HepG2 (cell line): Measurements from ENCODE around the gene PCNT. TPM values are rescaled to one million over a fixed set of nuclear protein-coding genes. Genes with fewer than 3 reads are reported as not detected.
A peak's percentile ranks its signal among the peaks of the same experiment; 100 is the strongest.

Source experiments
- ARID4A ChIP-seq: sonication (generic); formaldehyde crosslinking; IDR thresholded peaks from 2 replicates; pipeline ENCODE4 v1.5.0; 2020; ENCODE audit warnings: mild to moderate bottlenecking, missing genetic modification reagents, borderline replicate concordance
- HDAC1 ChIP-seq: sonication (generic); formaldehyde crosslinking; IDR thresholded peaks from 2 replicates; pipeline ENCODE4 v1.5.1; 2020; ENCODE audit warnings: mild to moderate bottlenecking, missing genetic modification reagents
- IKZF5 ChIP-seq: IDR thresholded peaks from 2 replicates; pipeline ENCODE4 v1.6.1; 2018; ENCODE audit warnings: missing genetic modification reagents, mild to moderate bottlenecking, missing compliant biosample characterization
- MLXIP ChIP-seq: sonication (generic); formaldehyde crosslinking; IDR thresholded peaks from 2 replicates; pipeline ENCODE4 v1.9.0; 2021; ENCODE audit warnings: missing genetic modification reagents, borderline replicate concordance
- NAIF1 ChIP-seq: sonication (generic); formaldehyde crosslinking; IDR thresholded peaks from 2 replicates; pipeline ENCODE4 v1.5.0; 2020; ENCODE audit warnings: mild to moderate bottlenecking, missing genetic modification reagents, borderline replicate concordance
- NKX3-1 ChIP-seq: sonication (generic); formaldehyde crosslinking; IDR thresholded peaks from 2 replicates; pipeline ENCODE4 v1.5.0; 2020; ENCODE audit warnings: missing genetic modification reagents
- RAD21 ChIP-seq: fragments of 450-650 bp; formaldehyde crosslinking; IDR thresholded peaks from 2 replicates; pipeline ENCODE4 v1.5.0; 2020; ENCODE audit warnings: mild to moderate bottlenecking
- TRIM24 ChIP-seq: sonication (generic); formaldehyde crosslinking; IDR thresholded peaks from 2 replicates; pipeline ENCODE4 v1.8.0; 2022; ENCODE audit warnings: mild to moderate bottlenecking, missing genetic modification reagents
- ZFX ChIP-seq: sonication (generic); formaldehyde crosslinking; IDR thresholded peaks from 2 replicates; pipeline ENCODE4 v1.4.0; 2020; ENCODE audit warnings: mild to moderate bottlenecking, low read depth, missing genetic modification reagents, moderate library complexity
- ZNF335 ChIP-seq: sonication (generic); formaldehyde crosslinking; IDR thresholded peaks from 2 replicates; pipeline ENCODE4 v1.4.0; 2020; ENCODE audit warnings: missing genetic modification reagents
- ZNF563 ChIP-seq: sonication (generic); formaldehyde crosslinking; IDR thresholded peaks from 2 replicates; pipeline ENCODE4 v1.8.0; 2022; ENCODE audit warnings: mild to moderate bottlenecking, moderate library complexity, missing genetic modification reagents
- ZNF567 ChIP-seq: sonication (generic); formaldehyde crosslinking; IDR thresholded peaks from 2 replicates; pipeline ENCODE4 v1.8.1; 2023; ENCODE audit warnings: mild to moderate bottlenecking, missing genetic modification reagents, borderline replicate concordance
- ZNF660 ChIP-seq: sonication (generic); formaldehyde crosslinking; IDR thresholded peaks from 2 replicates; pipeline ENCODE4 v1.5.1; 2020; ENCODE audit warnings: mild to moderate bottlenecking, low read depth, missing genetic modification reagents, borderline replicate concordance
- ZSCAN20 ChIP-seq: sonication (generic); formaldehyde crosslinking; IDR thresholded peaks from 2 replicates; pipeline ENCODE4 v1.4.0; 2020; ENCODE audit warnings: missing genetic modification reagents, mild to moderate bottlenecking, borderline replicate concordance
- polyA plus RNA-seq, 8 experiments: library from polyadenylated mRNA; depleted of rRNA in 3 of 8; stranded (reverse) in 7 of 8; unstranded in 1 of 8; fragments of >200 nt; fragmentation: Illumina TruSeq in 4 of 8; extraction: Trizol in 4 of 8; gene quantifications; 2 replicates each; pipeline versions ENCODE4 v1.2.1 to v1.2.3, GENCODE V29; 2011 to 2016; ENCODE audit warnings: low read depth in 4 of 8, missing spikeins in 1 of 8, mixed read lengths in 1 of 8; ENCODE audit not compliant: insufficient read depth in 1 of 8
- total RNA-seq, 5 experiments: library from RNA; depleted of rRNA; stranded (reverse); fragments of >200 nt; fragmentation: Illumina TruSeq; extraction: Trizol; gene quantifications; 2 replicates each; pipeline ENCODE4 v1.2.3, GENCODE V29; 2016; ENCODE audit warnings: low read depth in 1 of 5
- TF ChIP-seq, protein P1 (sequence below): IDR thresholded peaks from 2 replicates; pipeline ENCODE4 v1.6.1; 2012; ENCODE audit warnings: low read depth, low read length, improper control_type of control experiment
- TF ChIP-seq, protein P2 (sequence below): sonication (generic); formaldehyde crosslinking; IDR thresholded peaks from 2 replicates; pipeline ENCODE4 v1.4.0; 2020; ENCODE audit warnings: missing genetic modification reagents

Gene PCNT
- total and polyA plus RNA-seq, 2 of the 13 experiments (the other 11 are each of a cell fraction or from before 2014, with no cell fraction given): 5.6 to 12.4 TPM

DNA sequence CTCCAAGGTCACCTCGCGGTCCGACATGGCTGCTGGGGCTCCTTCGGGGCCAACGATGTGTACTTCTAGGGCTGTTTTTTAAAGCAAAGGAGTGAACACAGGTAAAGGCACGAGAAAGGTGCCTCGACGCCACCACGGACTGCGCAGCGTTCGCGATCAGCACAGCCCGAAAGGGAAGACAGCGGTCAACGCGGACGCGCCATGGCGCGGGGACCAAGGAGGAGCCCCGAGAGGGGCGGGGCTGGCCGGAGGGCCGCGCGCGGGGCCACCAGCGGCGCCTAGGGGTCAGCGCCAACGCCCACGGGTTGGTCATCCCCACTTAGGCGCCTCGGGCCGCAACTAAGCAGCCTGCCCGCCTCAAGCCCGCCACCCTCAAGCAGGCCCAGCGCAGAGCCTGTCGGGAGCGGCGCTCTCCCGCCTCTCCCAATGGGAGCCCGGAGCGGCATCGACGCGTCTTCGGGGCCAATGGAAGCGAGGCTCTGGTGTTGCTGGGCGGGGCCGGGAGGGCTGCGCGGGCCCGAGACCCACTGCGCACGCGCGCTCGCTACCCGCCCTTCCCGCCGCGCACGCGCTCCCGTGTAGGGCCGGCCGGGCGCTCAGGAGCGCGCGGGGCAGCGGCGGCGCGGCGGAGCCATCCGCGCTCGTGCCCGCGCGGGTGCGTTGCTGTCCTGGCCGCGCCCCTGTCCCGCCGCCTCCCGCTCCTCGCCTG is 134.5 kb downstream of the PCNT start, which contains the start of gene DIP2A (continued):
- TF ChIP-seq, protein P1, sequence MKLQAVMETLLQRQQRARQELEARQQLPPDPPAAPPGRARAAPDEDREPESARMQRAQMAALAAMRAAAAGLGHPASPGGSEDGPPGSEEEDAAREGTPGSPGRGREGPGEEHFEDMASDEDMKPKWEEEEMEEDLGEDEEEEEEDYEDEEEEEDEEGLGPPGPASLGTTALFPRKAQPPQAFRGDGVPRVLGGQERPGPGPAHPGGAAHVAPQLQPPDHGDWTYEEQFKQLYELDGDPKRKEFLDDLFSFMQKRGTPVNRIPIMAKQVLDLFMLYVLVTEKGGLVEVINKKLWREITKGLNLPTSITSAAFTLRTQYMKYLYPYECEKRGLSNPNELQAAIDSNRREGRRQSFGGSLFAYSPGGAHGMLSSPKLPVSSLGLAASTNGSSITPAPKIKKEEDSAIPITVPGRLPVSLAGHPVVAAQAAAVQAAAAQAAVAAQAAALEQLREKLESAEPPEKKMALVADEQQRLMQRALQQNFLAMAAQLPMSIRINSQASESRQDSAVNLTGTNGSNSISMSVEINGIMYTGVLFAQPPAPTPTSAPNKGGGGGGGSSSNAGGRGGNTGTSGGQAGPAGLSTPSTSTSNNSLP: no peak
- TF ChIP-seq NKX3-1 (CRISPR knock-in tag): 0 out of 2 replicates have a peak, but pooled peaks have one; percentile 59
- peak; percentile 91 for TF ChIP-seq ZFX (CRISPR knock-in tag)
- TF ChIP-seq RAD21 (CRISPR knock-in tag): peak; percentile 29; the same call in 1 of the 2 replicates
- TF ChIP-seq HDAC1 (CRISPR knock-in tag): peak; percentile 89
- peak; percentile 87; the same call in 1 of the 2 replicates for TF ChIP-seq ZSCAN20 (CRISPR knock-in tag)
- no peak for TF ChIP-seq ZNF660 (CRISPR knock-in tag)
- TF ChIP-seq, protein P2, sequence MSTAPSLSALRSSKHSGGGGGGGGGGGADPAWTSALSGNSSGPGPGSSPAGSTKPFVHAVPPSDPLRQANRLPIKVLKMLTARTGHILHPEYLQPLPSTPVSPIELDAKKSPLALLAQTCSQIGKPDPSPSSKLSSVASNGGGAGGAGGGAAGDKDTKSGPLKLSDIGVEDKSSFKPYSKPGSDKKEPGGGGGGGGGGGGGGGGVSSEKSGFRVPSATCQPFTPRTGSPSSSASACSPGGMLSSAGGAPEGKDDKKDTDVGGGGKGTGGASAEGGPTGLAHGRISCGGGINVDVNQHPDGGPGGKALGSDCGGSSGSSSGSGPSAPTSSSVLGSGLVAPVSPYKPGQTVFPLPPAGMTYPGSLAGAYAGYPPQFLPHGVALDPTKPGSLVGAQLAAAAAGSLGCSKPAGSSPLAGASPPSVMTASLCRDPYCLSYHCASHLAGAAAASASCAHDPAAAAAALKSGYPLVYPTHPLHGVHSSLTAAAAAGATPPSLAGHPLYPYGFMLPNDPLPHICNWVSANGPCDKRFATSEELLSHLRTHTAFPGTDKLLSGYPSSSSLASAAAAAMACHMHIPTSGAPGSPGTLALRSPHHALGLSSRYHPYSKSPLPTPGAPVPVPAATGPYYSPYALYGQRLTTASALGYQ (CRISPR knock-in tag): no peak; the same call in 1 of the 2 replicates
- TF ChIP-seq IKZF5 (CRISPR knock-in tag): no peak
- TF ChIP-seq TRIM24 (CRISPR knock-in tag): no peak
- no peak; the same call in 1 of the 2 replicates for TF ChIP-seq NAIF1 (CRISPR knock-in tag)
- peak; percentile 96 for TF ChIP-seq ARID4A (CRISPR knock-in tag)
- no peak; the same call in 1 of the 2 replicates for TF ChIP-seq MLXIP (CRISPR knock-in tag)
- TF ChIP-seq ZNF563: no peak; the same call in 1 of the 2 replicates
- peak; percentile 68; the same call in 1 of the 2 replicates for TF ChIP-seq ZNF335 (CRISPR knock-in tag)
- TF ChIP-seq ZNF567 (CRISPR knock-in tag): no peak
